ENCODE data around the gene NGB.

The NGB gene

DNA sequence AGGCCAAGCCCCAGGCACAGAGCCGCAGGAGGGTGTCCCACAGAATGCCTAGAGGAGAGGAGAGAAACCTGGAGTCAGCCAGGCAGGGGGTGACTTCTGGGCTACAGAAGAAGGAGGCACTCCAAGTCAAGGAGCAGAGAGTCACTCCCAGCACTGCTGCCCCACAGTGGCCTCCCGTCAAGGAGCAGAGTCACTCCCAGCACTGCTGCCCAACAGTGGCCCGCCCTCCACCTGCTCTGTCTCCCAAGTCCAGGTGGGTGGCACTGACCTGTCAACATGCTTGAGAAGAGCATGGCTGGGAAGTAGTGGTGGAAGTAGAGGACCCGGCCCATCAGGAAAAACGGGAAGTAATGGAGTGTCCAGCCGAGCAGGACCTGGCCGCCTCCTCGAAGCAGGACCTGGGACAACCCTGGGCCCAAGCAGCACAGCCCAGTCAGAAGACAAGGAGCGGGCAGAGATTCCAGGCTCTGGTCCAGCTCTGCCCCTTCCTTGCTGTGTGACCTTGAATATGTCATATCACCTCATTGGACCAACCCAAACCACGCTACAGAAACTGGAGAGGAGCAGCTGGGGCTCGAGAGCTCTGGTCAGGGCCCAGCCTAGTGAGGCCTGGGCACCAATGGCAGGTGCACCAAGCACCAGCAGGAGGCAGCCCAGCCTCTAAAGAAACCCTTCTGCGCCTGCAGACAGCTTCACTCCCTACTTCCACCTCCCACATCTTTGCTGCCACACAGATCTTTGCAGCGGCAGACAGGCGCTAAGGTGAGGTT is 7.6 kb upstream of the NGB start:
- Mint-ChIP-seq H3K4me1 (ENCODE audit: low read depth) (no peaks in the 10 kb centered on the region), H3K4me3 (no peak overlapping the region), H3K27me3 (no peaks in the 10 kb centered on the region), H3K36me3 (no peaks in the 10 kb centered on the region), H3K27ac (no peak overlapping the region), H3K9me3 (ENCODE audit: low read depth) (no peaks in the 10 kb centered on the region)

GRCh38 chr14:77276959-77277358 is 6.0 kb upstream of the NGB start:
- Mint-ChIP-seq H3K9me3 (ENCODE audit: low read depth) (no peaks in the 10 kb centered on the region), H3K36me3 (no peaks in the 10 kb centered on the region), H3K4me1 (ENCODE audit: low read depth) (no peaks in the 10 kb centered on the region)

DNA sequence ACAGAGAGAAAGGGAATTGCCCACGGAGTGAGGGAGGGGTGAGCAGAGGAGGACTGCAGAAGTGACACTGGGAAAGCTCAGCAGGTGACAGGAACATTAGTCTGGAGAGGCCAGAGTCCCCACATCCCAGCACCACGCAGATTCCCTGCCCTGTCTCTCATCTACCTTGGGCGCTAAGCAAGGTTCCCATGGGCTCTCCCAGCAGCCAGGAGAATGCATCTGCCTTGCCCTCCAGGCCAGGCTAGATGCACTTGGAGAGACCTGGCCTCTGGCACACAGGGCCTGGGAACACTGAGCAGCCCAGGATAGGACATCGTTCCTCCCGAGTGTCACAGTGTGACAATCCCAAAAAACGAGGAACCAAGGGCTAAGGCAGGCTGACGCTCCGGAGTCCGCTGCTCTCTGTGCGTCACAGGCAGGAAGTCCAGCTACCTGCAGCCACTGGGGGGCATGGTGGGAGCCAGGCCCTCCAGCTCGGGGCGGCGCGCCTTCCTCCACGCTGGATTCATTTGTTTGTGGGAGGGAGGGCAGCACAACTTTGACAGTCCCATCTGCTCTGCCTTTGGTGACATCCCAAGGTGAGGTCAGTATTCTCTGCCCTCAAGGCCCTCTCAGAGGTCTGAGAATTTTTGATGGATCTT is 5.4 kb upstream of the NGB start:
- Mint-ChIP-seq H3K9me3 (ENCODE audit: low read depth) (no peaks in the 10 kb centered on the region), H3K27ac (no peak overlapping the region), H3K4me3 (no peak overlapping the region), H3K36me3 (no peaks in the 10 kb centered on the region), H3K4me1 (ENCODE audit: low read depth) (no peaks in the 10 kb centered on the region), H3K27me3 (peaks cover 6% of the 10 kb centered on the region)

More at GRCh38 chr14:77276959-77277358, 6.0 kb upstream of the NGB start:
- Mint-ChIP-seq H3K27me3 (peaks cover 6% of the 10 kb centered on the region), H3K27ac (no peak overlapping the region), H3K4me3 (no peak overlapping the region)

GRCh38 chr14:77275601-77276017 is 4.6 kb upstream of the NGB start:
- H3K27ac Mint-ChIP-seq, result no peak overlapping the region
- H3K27me3 Mint-ChIP-seq, result peaks cover 8% of the 10 kb centered on the region
- no peaks in the 10 kb centered on the region for H3K9me3 Mint-ChIP-seq (ENCODE audit: low read depth)
- H3K4me1 Mint-ChIP-seq (ENCODE audit: low read depth), result no peaks in the 10 kb centered on the region
- no peaks in the 10 kb centered on the region for H3K36me3 Mint-ChIP-seq
- no peak overlapping the region for H3K4me3 Mint-ChIP-seq

GRCh38 chr14:77275041-77275580 is 4.1 kb upstream of the NGB start:
- no peak overlapping the region for H3K27ac Mint-ChIP-seq
- H3K36me3 Mint-ChIP-seq, result no peaks in the 10 kb centered on the region
- no peaks in the 10 kb centered on the region for H3K9me3 Mint-ChIP-seq (ENCODE audit: low read depth)
- peaks cover 8% of the 10 kb centered on the region for H3K27me3 Mint-ChIP-seq
- no peaks in the 10 kb centered on the region for H3K4me1 Mint-ChIP-seq (ENCODE audit: low read depth)
- no peak overlapping the region for H3K4me3 Mint-ChIP-seq

GRCh38 chr14:77273796-77274195 is 2.8 kb upstream of the NGB start:
- Mint-ChIP-seq H3K27me3 (peaks cover 11% of the 10 kb centered on the region), H3K9me3 (ENCODE audit: low read depth) (no peaks in the 10 kb centered on the region), H3K4me1 (ENCODE audit: low read depth) (peaks cover 2% of the 10 kb centered on the region), H3K27ac (no peak overlapping the region), H3K36me3 (no peaks in the 10 kb centered on the region), H3K4me3 (no peak overlapping the region)

GRCh38 chr14:77272261-77272660 is 1.3 kb upstream of the NGB start:
- H3K36me3 Mint-ChIP-seq, result no peaks in the 10 kb centered on the region
- peaks cover 13% of the 10 kb centered on the region for H3K27me3 Mint-ChIP-seq
- peaks cover 4% of the 10 kb centered on the region for H3K4me1 Mint-ChIP-seq (ENCODE audit: low read depth)
- H3K27ac Mint-ChIP-seq, result no peak overlapping the region
- no peaks in the 10 kb centered on the region for H3K9me3 Mint-ChIP-seq (ENCODE audit: low read depth)
- H3K4me3 Mint-ChIP-seq, result no peak overlapping the region

DNA sequence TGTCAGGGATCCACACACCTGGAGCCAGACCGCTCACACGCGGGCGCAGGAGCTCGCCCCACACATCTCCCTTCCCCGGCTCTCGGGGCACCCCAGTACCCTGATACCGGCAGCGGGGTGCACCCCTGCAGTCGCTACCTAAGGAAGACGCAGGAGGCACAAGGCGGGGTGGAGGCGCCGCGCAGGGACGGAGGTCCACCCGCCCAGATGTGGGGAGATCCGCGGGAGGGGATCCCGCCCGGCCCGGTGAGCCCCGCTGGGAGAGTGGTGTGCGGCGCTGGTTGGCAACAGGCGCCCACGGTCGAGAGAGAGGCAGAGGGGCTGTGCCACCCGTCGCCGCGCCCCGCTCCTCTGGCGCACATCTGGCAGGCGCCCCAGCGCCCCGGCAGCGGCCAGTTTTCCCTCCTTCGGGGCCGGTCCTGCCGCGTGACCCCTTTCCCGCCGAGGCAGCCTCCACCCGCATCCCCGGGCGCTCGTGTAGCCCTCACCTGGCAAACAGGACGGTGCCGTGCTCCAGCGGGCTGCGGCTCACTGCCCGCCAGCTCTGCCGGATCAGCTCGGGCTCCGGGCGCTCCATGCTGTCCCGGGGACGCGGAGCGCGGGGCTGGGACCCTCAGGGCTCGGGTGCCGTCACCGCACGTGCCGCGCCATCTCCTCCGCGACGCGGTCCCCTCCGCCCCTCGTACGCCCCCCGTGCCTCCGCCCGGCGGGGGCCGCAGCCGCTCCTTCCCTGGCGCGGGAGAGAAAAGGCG is 469 bp downstream of the NGB start:
- Mint-ChIP-seq H3K36me3 (no peaks in the 10 kb centered on the region), H3K27me3 (peaks cover 13% of the 10 kb centered on the region), H3K27ac (no peak overlapping the region), H3K4me3 (no peak overlapping the region), H3K4me1 (ENCODE audit: low read depth) (peaks cover 4% of the 10 kb centered on the region), H3K9me3 (ENCODE audit: low read depth) (no peaks in the 10 kb centered on the region)

DNA sequence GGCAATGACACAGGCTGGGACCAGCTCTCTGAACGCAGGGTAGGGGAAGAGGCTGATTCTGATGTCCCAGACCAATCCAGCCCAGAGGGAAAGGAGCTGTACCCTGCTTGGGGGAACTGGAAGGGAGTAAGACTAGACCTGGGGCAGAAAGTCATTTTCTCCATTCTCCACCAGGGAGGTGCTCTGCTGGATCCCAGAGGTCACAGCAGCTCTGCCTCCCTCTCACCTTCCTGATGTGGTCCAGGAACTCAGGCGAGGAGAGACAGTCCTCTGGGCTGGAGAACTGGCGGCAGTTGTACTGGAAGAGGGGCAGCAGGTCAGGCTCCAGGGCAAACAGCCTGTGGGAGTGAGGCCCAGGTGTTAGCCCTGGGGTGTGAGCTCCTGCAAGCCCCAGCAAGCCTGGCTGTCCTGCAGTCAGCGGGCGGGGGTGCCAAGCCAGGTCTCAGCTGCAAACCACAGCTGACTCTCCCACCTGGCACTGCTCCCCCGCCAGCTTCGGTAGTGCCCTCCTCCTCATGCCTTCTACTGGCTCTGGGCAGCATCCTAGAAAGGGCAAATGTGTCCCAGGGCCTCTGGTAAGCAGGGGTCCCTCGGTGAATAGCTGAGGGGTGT is 1.9 kb downstream of the NGB start:
- Mint-ChIP-seq H3K4me1 (ENCODE audit: low read depth) (peaks cover 4% of the 10 kb centered on the region), H3K9me3 (ENCODE audit: low read depth) (no peaks in the 10 kb centered on the region), H3K4me3 (no peak overlapping the region), H3K27me3 (peaks cover 13% of the 10 kb centered on the region), H3K27ac (no peak overlapping the region), H3K36me3 (no peaks in the 10 kb centered on the region)

- Mint-ChIP-seq H3K4me3 (no peak overlapping the region), H3K36me3 (no peaks in the 10 kb centered on the region), H3K27ac (no peak overlapping the region), H3K4me1 (ENCODE audit: low read depth) (peaks cover 4% of the 10 kb centered on the region), H3K9me3 (ENCODE audit: low read depth) (no peaks in the 10 kb centered on the region), H3K27me3 (peaks cover 13% of the 10 kb centered on the region)
Measured at GRCh38 chr14:77267937-77268699, 2.9 kb downstream of the NGB start.

GRCh38 chr14:77266336-77266735 is 4.7 kb downstream of the NGB start:
- H3K4me3 Mint-ChIP-seq, result no peak overlapping the region
- H3K27ac Mint-ChIP-seq, result no peak overlapping the region
- H3K9me3 Mint-ChIP-seq (ENCODE audit: low read depth), result no peaks in the 10 kb centered on the region
- no peaks in the 10 kb centered on the region for H3K36me3 Mint-ChIP-seq
- peaks cover 4% of the 10 kb centered on the region for H3K4me1 Mint-ChIP-seq (ENCODE audit: low read depth)
- H3K27me3 Mint-ChIP-seq, result peaks cover 6% of the 10 kb centered on the region

DNA sequence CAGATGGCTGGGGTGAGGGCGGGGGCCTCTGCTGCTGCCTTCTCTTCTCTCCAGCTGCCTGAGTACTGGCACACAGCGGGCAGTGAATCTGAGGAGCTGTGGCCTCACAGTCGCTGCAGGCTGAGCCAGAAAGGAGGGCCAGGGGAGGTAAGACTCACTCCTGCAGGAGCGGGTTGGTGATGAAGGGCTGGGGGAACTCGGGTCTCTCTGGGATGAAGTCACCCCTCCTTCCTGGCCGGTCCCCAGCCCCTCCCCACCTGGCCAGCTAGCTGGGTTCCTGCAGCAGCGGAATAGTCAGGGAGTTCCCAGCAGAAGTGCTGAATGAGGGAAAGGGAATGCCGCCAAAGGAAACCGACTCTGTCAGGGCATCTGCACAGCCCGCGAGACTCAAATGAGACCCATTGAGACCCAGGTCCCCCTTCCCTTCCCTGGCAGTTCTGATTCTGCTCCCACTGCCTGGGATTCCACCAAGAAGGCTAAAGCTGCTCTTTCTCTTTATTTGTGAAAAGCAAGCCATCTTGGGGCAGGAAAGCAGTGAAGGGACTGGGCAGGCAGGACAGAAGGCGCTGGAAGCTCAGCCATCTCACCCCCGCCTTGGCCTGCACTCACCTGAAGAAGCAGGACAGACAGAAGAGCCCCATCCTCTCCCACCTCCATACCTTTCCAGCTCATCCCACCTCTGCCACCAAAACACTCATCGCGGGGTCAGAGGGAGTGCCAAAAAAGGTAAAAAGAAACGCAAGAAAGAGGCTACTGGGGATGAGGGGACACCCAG is 5.3 kb downstream of the NGB start:
- H3K27ac Mint-ChIP-seq, result no peak overlapping the region
- no peaks in the 10 kb centered on the region for H3K9me3 Mint-ChIP-seq (ENCODE audit: low read depth)
- no peaks in the 10 kb centered on the region for H3K36me3 Mint-ChIP-seq
- H3K4me1 Mint-ChIP-seq (ENCODE audit: low read depth), result peaks cover 4% of the 10 kb centered on the region
- H3K27me3 Mint-ChIP-seq, result peaks cover 5% of the 10 kb centered on the region
- no peak overlapping the region for H3K4me3 Mint-ChIP-seq

DNA sequence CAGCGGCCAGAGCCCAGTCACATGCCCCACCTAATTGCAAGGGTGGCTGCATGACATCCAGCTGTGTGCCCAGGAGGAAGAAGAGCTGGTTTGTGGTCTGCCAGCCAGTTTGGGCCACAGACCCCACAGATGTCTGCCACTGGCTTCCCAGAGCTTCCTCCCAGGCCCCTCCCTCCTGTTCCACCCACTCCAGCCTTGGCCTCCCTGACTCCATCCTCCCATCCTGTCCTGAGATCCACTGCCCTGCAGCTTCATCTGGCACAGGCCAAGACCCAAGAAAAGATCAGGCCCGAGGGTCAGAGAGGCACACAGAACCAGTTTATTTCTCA is 5.9 kb downstream of the NGB start:
- H3K36me3 Mint-ChIP-seq, result no peaks in the 10 kb centered on the region
- H3K9me3 Mint-ChIP-seq (ENCODE audit: low read depth), result no peaks in the 10 kb centered on the region
- peaks cover 5% of the 10 kb centered on the region for H3K27me3 Mint-ChIP-seq
- H3K4me3 Mint-ChIP-seq, result no peak overlapping the region
- peaks cover 4% of the 10 kb centered on the region for H3K4me1 Mint-ChIP-seq (ENCODE audit: low read depth)
- no peak overlapping the region for H3K27ac Mint-ChIP-seq

Measured in activated naive CD8-positive, alpha-beta T cell (primary cell).